Ishikawa (cell line): Measurements from ENCODE around the gene SCRT2.

Experiments
- CEBPB ChIP-seq: IDR thresholded peaks from 2 replicates; pipeline ENCODE4 v1.6.1; 2012
- CREB1 ChIP-seq: IDR thresholded peaks from 2 replicates; pipeline ENCODE4 v1.6.1; 2012; ENCODE audit warnings: low read depth
- EGR1 ChIP-seq: IDR thresholded peaks from 2 replicates; pipeline ENCODE4 v1.6.1; 2012
- EP300 ChIP-seq: IDR thresholded peaks from 2 replicates; pipeline ENCODE4 v1.6.1; 2012; ENCODE audit warnings: borderline replicate concordance
- FOXM1 ChIP-seq: IDR thresholded peaks from 2 replicates; pipeline ENCODE4 v1.6.1; 2012; ENCODE audit warnings: low read depth, borderline replicate concordance
- NFIC ChIP-seq: IDR thresholded peaks from 2 replicates; pipeline ENCODE4 v1.6.1; 2012
- RAD21 ChIP-seq: IDR thresholded peaks from 2 replicates; pipeline ENCODE4 v1.6.1; 2012; ENCODE audit warnings: low read depth
- TAF1 ChIP-seq: IDR thresholded peaks from 2 replicates; pipeline ENCODE4 v1.6.1; 2012; ENCODE audit warnings: low read depth, mild to moderate bottlenecking
- TCF12 ChIP-seq: IDR thresholded peaks from 2 replicates; pipeline ENCODE4 v1.6.1; 2012; ENCODE audit warnings: low read depth
- TEAD4 ChIP-seq: IDR thresholded peaks from 2 replicates; pipeline ENCODE4 v1.6.1; 2012
- YY1 ChIP-seq: IDR thresholded peaks from 2 replicates; pipeline ENCODE4 v1.6.1; 2012; ENCODE audit warnings: low read depth
- ZBTB7A ChIP-seq: IDR thresholded peaks from 2 replicates; pipeline ENCODE4 v1.6.1; 2012; ENCODE audit warnings: low read depth
- TF ChIP-seq, protein P1 (sequence below): IDR thresholded peaks from 2 replicates; pipeline ENCODE4 v1.6.1; 2012
- TF ChIP-seq, protein P2 (sequence below): IDR thresholded peaks from 2 replicates; pipeline ENCODE4 v1.6.1; 2012
- TF ChIP-seq, protein P3 (sequence below): IDR thresholded peaks from 2 replicates; pipeline ENCODE4 v1.6.1; 2012; ENCODE audit warnings: low read depth, mild to moderate bottlenecking

SCRT2 gene

DNA sequence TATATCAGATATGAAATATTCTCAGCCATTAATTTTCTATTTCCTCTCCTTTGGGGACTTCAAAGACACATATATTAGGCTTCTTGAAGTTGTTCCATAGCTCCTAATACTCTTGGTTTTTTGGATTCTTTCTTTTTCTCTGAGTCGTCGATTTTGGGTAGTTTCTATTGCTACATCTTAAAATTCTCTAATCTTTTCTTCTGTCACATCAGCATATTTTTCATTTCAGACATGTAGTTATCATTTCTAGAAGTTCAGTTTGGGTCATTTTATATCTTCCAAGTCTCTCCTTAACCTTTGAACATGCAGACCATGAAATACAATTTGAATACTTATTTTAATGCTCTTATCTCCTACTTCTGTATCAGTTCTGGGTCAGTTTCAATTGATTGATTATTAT lies 38.9 kb upstream of the SCRT2 start:
- no peak for TF ChIP-seq TCF12
- TF ChIP-seq ZBTB7A = no peak
- no peak for TF ChIP-seq TAF1
- TF ChIP-seq YY1 = no peak
- no peak for TF ChIP-seq TEAD4
- TF ChIP-seq CREB1 = no peak
- no peak for TF ChIP-seq EGR1

DNA sequence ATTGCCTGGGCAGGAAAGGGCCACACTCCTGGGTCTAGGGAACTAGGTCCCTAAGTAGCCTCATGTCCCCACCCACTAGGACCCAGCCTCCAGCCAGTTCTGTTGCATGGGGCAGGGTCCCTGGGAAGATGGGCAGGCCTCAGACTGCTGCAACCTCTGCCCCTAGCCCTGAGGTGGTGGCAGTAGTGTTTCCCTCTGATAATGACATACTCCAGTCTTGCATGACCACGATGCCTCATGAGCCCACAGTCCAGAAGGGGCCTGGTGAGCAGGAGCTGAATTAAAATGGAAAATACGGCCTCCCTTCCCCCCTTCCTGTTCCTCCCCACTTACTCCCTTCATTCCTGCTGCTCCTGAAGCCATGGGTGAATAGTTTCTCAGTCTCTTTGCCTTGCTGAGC lies 36.0 kb upstream of the SCRT2 start:
- no peak for TF ChIP-seq ZBTB7A
- no peak for TF ChIP-seq RAD21
- no peak for TF ChIP-seq CEBPB
- TF ChIP-seq, protein P1, sequence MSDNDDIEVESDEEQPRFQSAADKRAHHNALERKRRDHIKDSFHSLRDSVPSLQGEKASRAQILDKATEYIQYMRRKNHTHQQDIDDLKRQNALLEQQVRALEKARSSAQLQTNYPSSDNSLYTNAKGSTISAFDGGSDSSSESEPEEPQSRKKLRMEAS = no peak
- no peak for TF ChIP-seq EP300
- TF ChIP-seq, protein P2, sequence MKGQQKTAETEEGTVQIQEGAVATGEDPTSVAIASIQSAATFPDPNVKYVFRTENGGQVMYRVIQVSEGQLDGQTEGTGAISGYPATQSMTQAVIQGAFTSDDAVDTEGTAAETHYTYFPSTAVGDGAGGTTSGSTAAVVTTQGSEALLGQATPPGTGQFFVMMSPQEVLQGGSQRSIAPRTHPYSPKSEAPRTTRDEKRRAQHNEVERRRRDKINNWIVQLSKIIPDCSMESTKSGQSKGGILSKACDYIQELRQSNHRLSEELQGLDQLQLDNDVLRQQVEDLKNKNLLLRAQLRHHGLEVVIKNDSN = no peak
- TF ChIP-seq EGR1 = no peak
- no peak for TF ChIP-seq NFIC
- no peak for TF ChIP-seq FOXM1
- TF ChIP-seq TAF1 = no peak
- no peak for TF ChIP-seq YY1
- no peak for TF ChIP-seq TEAD4
- TF ChIP-seq, protein P3, sequence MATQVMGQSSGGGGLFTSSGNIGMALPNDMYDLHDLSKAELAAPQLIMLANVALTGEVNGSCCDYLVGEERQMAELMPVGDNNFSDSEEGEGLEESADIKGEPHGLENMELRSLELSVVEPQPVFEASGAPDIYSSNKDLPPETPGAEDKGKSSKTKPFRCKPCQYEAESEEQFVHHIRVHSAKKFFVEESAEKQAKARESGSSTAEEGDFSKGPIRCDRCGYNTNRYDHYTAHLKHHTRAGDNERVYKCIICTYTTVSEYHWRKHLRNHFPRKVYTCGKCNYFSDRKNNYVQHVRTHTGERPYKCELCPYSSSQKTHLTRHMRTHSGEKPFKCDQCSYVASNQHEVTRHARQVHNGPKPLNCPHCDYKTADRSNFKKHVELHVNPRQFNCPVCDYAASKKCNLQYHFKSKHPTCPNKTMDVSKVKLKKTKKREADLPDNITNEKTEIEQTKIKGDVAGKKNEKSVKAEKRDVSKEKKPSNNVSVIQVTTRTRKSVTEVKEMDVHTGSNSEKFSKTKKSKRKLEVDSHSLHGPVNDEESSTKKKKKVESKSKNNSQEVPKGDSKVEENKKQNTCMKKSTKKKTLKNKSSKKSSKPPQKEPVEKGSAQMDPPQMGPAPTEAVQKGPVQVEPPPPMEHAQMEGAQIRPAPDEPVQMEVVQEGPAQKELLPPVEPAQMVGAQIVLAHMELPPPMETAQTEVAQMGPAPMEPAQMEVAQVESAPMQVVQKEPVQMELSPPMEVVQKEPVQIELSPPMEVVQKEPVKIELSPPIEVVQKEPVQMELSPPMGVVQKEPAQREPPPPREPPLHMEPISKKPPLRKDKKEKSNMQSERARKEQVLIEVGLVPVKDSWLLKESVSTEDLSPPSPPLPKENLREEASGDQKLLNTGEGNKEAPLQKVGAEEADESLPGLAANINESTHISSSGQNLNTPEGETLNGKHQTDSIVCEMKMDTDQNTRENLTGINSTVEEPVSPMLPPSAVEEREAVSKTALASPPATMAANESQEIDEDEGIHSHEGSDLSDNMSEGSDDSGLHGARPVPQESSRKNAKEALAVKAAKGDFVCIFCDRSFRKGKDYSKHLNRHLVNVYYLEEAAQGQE = no peak
- no peak for TF ChIP-seq CREB1
- TF ChIP-seq TCF12 = no peak

DNA sequence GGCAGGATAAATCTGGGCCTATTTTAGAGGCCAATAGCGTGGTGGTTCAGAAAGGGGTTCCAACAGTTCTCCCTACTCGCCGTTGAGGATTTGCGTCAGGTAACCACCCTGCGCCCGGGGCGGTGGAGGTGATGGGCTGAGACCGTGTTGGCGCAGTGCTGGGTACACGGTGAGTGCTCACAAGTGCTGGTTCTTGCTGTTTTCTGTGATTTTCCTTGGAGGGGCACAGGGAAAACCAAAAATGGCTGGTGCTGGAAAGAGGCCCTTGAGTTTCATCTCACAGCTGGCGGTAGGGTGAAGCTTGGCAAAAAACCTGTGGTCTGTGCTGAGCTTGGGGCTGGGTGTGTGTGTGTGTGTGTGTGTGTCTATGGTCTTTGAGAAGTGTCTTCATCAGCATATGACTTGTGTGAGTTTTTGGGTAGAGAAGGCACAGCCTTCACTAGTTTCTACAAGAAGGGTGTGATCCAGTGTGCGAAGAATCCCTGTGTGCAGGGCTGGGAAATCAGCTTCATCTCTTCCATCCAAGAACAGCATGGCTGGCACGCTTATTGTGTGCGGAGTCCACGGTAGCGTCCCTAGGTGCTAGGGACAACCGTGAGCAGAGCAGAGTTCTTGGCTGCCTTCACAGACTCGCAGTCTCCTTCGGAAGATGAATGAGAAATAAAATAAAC lies 35.3 kb upstream of the SCRT2 start:
- no peak for TF ChIP-seq CREB1
- TF ChIP-seq, protein P3 = no peak
- no peak for TF ChIP-seq FOXM1
- TF ChIP-seq, protein P1 = no peak
- TF ChIP-seq ZBTB7A = no peak
- no peak for TF ChIP-seq EGR1
- TF ChIP-seq EP300 = no peak
- TF ChIP-seq CEBPB = no peak
- TF ChIP-seq NFIC = no peak
- TF ChIP-seq, protein P2 = no peak
- TF ChIP-seq TAF1 = no peak
- no peak for TF ChIP-seq TEAD4
- no peak for TF ChIP-seq YY1
- no peak for TF ChIP-seq RAD21
- TF ChIP-seq TCF12 = no peak

DNA sequence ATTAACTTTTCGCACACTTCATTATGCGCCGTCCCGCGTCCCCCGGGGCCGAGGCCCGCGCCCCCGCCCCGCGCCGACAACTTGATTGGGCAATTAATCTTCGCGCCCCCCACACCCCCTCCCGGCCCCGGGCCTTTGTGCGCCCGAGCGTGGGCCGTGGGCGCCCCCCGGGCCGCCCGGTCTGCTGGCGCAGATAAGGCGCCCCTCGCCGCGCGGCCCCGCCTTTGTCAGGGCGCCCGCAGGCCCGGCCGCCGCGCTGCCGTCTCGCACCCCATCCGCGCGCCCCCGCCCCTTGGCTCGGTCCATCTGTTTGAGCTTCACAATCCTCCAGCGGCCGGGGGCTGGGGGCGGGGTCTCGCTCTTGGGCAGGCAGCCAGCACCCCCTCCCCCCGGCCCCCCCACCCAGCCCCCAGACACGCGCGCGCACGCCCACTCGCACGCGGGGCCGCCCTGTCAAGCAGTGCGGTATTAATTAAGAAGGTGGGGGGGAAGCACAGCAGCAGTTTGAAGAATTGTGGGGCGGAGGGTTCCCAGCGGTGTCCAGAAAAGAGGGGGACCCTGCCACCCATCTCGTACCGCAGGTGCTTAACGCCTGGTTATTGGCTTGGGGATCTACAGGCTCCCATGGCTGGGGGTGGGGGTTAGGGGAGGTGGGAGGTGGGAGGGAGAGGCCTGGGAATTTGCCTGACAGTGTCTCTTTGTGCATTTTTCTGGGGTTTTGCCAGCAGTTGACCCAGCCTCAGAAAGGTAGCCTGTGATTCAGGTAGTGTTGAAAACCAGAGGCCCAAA lies 34.6 kb upstream of the SCRT2 start:
- TF ChIP-seq ZBTB7A (no peak), RAD21 (no peak), TAF1 (no peak), NFIC (no peak), TCF12 (no peak), CREB1 (no peak), EGR1 (no peak), FOXM1 (no peak), YY1 (no peak), TEAD4 (no peak), CEBPB (no peak)
- TF ChIP-seq, protein P2 = no peak
- TF ChIP-seq, protein P1 = no peak
- TF ChIP-seq, protein P3 = no peak
